GM12801 (cell line): ENCODE data around the gene ZNF223.

Experiments used
- CTCF ChIP-seq: IDR thresholded peaks from one replicate; pipeline ENCODE4 v1.5.1; 2011; ENCODE audit warnings: control low read depth; ENCODE audit not compliant: insufficient read length; ENCODE audit errors: extremely low read depth

The ZNF223 gene

GRCh38 chr19:44019498-44019897 lies 32.3 kb upstream of the ZNF223 start:
- TF ChIP-seq CTCF: no peak

- no peak for TF ChIP-seq CTCF
Observed at GRCh38 chr19:44021221-44021620, 30.6 kb upstream of the ZNF223 start.

GRCh38 chr19:44024900-44025216 lies 27.0 kb upstream of the ZNF223 start:
- TF ChIP-seq CTCF: no peak

GRCh38 chr19:44025217-44025936 lies 26.5 kb upstream of the ZNF223 start, which contains the start of gene ZNF222:
Gene ZNF222 (plus strand): TSS chr19:44025379. CDS start chr19:44025437, 58 bp downstream.
- no peak for TF ChIP-seq CTCF

GRCh38 chr19:44026622-44027021 lies 25.2 kb upstream of the ZNF223 start:
- TF ChIP-seq CTCF: no peak

- no peak for TF ChIP-seq CTCF
Observed at GRCh38 chr19:44032001-44032610, 19.7 kb upstream of the ZNF223 start.

GRCh38 chr19:44042147-44042546 lies 9.7 kb upstream of the ZNF223 start:
- TF ChIP-seq CTCF: no peak
